Body of pancreas (tissue), 4 donors: ENCODE measurements around the gene MAP2K4. TPM values are rescaled to one million over a fixed set of nuclear protein-coding genes. Genes with fewer than 3 reads are reported as not detected.

ENCODE experiments used
- ATAC-seq: fragments of 150-250 bp; one replicate; pipeline ENCODE4 v1.9.1; 2016
- DNase-seq, 4 donors: peaks; one replicate each; pipeline ENCODE4 v3.0.0-alpha.2; 2019
- H3K27ac ChIP-seq, 4 donors: fragments of 200-600 bp; sonication (generic); 1 replicate in 3 of 4; 2 replicates in 1 of 4; pipeline versions ENCODE4 v1.5.1 to v1.6.1; 2016 to 2019; ENCODE audit warnings: mild to moderate bottlenecking in 1 of 4, mixed read lengths in 1 of 4, moderate library complexity in 1 of 4
- H3K27me3 ChIP-seq, 2 donors: fragments of 200-600 bp; sonication (generic); one replicate each; pipeline ENCODE4 v1.6.0; 2016; ENCODE audit warnings: mild to moderate bottlenecking in 1 of 2
- H3K36me3 ChIP-seq, 2 donors: fragments of 200-600 bp; sonication (generic); replicated peaks in 1 of 2; 2 replicates each; pipeline ENCODE4 v1.5.1; 2016; ENCODE audit warnings: low read depth in 2 of 2; ENCODE audit not compliant: insufficient read depth in 1 of 2
- H3K4me1 ChIP-seq: fragments of 200-600 bp; sonication (generic); one replicate; pipeline ENCODE4 v1.6.0; 2016
- H3K4me3 ChIP-seq, 2 donors: fragments of 200-600 bp; sonication (generic); 1 replicate in 1 of 2; 2 replicates in 1 of 2; pipeline ENCODE4 v1.5.1; 2016 to 2019
- H3K9me3 ChIP-seq, 3 donors: fragments of 200-600 bp; sonication (generic); 1 replicate in 2 of 3; 2 replicates in 1 of 3; pipeline ENCODE4 v1.5.1; 2016
- POLR2A ChIP-seq, 3 donors: fragments of 450-650 bp; IDR thresholded peaks; one replicate each; pipeline ENCODE4 v1.6.1; 2016; ENCODE audit warnings: antibody characterized with exemption in 3 of 3, mild to moderate bottlenecking in 2 of 3
- WGBS, 2 donors: methylation state at CpG; one replicate each; pipeline ENCODE4 v1.1.5; 2017; 5-methylcytosine and 5-hydroxymethylcytosine counted together
- intact Hi-C: fragments of 100-400 bp; cut with DNase I; formaldehyde crosslinking; loops from one replicate; pipeline ENCODE4 v1.15.1; 2023
- total RNA-seq, 2 donors: library from RNA; depleted of rRNA; stranded (reverse); fragments of >200 nt; gene quantifications; one replicate each; pipeline ENCODE4 v1.1.0, GENCODE V29; 2016
- TF ChIP-seq, protein P1 (sequence below), 7 experiments: fragments of 450-650 bp in 4 of 7; fragments of 200-600 bp in 3 of 7; sonication (generic) in 3 of 7; IDR thresholded peaks; one replicate each; pipeline ENCODE4 v1.5.1; 2016 to 2019; ENCODE audit warnings: antibody characterized with exemption in 7 of 7

MAP2K4 gene
- total RNA-seq, 2 donors from 2014 or later, result 12.5 to 15.2 TPM

DNA sequence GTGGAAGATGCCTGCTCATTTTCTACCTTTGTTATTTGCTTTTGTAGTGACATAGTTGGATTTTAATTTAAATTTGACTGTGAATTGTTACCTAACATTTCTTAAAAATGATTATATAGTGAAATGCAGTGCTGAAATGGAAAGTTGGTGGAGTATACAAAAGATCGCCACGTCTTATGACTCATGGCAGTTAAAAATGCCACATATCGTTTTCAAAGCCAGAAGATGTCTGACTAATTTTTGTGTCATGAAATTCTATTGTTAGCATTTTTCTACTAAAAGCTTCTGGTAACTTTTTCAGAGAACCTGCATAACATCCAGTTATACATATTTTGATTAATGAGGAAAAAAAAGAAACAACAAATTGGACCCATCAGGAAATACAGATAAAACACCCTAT lies 20.6 kb downstream of the MAP2K4 start:
- Histone ChIP-seq H3K27ac (no peak overlapping the region), H3K36me3 (no peaks in the 10 kb centered on the region), H3K4me3 (no peak overlapping the region), H3K27me3 (no peaks in the 10 kb centered on the region), H3K4me1 (peaks cover 21% of the 10 kb centered on the region), H3K9me3 (no peaks in the 10 kb centered on the region)
- ATAC-seq (no peak), DNase-seq (no peak)
- WGBS, 2 donors, result 77 to 81% methylated on average over 3 of the region's 3 CpGs
- intact Hi-C loops, result no loop called here
- no peak for TF ChIP-seq POLR2A (IDR thresholded peaks at IDR 0.05)
- TF ChIP-seq, protein P1, sequence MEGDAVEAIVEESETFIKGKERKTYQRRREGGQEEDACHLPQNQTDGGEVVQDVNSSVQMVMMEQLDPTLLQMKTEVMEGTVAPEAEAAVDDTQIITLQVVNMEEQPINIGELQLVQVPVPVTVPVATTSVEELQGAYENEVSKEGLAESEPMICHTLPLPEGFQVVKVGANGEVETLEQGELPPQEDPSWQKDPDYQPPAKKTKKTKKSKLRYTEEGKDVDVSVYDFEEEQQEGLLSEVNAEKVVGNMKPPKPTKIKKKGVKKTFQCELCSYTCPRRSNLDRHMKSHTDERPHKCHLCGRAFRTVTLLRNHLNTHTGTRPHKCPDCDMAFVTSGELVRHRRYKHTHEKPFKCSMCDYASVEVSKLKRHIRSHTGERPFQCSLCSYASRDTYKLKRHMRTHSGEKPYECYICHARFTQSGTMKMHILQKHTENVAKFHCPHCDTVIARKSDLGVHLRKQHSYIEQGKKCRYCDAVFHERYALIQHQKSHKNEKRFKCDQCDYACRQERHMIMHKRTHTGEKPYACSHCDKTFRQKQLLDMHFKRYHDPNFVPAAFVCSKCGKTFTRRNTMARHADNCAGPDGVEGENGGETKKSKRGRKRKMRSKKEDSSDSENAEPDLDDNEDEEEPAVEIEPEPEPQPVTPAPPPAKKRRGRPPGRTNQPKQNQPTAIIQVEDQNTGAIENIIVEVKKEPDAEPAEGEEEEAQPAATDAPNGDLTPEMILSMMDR (IDR thresholded peaks at IDR 0.05), result no peak

GRCh38 chr17:12043702-12044101 lies 23.0 kb downstream of the MAP2K4 start:
- Histone ChIP-seq H3K27me3 (no peaks in the 10 kb centered on the region), H3K9me3 (no peaks in the 10 kb centered on the region), H3K4me3 (no peak overlapping the region), H3K36me3 (no peaks in the 10 kb centered on the region), H3K4me1 (peaks cover 19% of the 10 kb centered on the region), H3K27ac (no peak overlapping the region)
- intact Hi-C loops, result no loop called here
- DNase-seq (no peak), ATAC-seq (no peak)
- TF ChIP-seq POLR2A (IDR thresholded peaks at IDR 0.05), result no peak
- 93 to 94% methylated on average over 6 of the region's 6 CpGs for WGBS, 2 donors

DNA sequence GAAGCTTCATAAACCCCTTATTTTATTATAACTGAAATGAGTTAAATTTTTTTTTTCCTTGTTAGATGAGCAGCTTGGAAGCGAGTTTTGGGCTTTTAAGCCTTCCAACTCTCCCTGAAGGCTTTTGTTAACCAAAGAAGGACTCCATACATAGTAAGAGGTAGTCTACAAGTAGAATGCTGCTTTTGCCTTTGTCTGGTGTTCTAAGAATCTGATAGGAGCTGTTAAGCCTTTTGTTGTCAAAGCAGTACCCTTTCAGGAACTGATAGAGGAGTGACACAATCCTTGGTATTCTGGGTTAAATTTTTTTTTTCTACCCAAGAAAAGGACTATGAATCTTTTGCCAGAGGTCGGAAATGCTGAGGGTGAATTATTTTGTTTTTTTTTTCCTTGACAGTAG lies 26.1 kb downstream of the MAP2K4 start:
- no peak overlapping the region for H3K27ac ChIP-seq
- TF ChIP-seq, protein P1 (IDR thresholded peaks at IDR 0.05), result no peak
- no peak for TF ChIP-seq POLR2A (IDR thresholded peaks at IDR 0.05)
- H3K36me3 ChIP-seq, result no peaks in the 10 kb centered on the region
- H3K9me3 ChIP-seq, result no peaks in the 10 kb centered on the region
- DNase-seq (no peak), ATAC-seq (no peak)
- peaks cover 31% of the 10 kb centered on the region for H3K4me1 ChIP-seq
- intact Hi-C loops, result no loop called here
- WGBS, 2 donors, result 69 to 85% methylated on average over 2 of the region's 2 CpGs
- no peaks in the 10 kb centered on the region for H3K27me3 ChIP-seq
- no peak overlapping the region for H3K4me3 ChIP-seq

DNA sequence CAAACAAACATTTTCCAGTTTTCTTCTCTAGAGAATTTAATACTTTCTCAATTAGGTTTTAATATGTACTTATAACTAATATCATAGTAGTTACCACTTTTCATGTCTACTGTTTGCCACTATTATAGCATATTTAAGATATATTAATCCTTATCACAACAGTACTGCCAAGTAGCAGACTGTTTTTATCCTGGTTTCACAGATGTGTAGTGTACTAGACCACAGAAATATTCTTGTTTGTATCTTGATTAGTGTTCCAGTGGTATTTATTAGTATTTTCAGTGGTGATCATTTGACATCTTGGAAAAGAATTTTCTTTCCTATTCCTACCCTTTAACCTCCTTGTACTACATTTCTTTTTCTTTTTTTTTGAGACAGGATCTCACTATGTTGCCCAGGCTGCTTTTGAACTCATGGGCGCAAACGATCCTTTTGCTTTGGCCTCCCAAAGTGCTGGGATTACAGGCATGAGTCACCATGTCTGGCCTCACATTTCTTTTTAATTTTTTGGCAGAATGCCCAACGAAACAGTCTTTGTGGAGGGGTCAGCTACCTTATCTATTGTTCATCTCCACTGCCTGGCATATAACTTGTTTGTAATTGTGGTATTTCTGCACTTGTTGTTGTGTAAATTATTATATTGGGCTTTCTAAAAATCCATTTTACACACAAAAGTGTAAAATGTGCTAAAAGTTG lies 27.2 kb downstream of the MAP2K4 start:
- TF ChIP-seq, protein P1 (IDR thresholded peaks at IDR 0.05), result no peak
- no peak for TF ChIP-seq POLR2A (IDR thresholded peaks at IDR 0.05)
- H3K9me3 ChIP-seq, result no peaks in the 10 kb centered on the region
- no peak for ATAC-seq
- DNase-seq, result no peak
- no peaks in the 10 kb centered on the region for H3K27me3 ChIP-seq
- 69 to 77% methylated on average over 3 of the region's 3 CpGs for WGBS, 2 donors
- peaks cover 35% of the 10 kb centered on the region for H3K4me1 ChIP-seq
- intact Hi-C loops, result no loop called here
- H3K4me3 ChIP-seq, result no peak overlapping the region
- H3K36me3 ChIP-seq, result no peaks in the 10 kb centered on the region
- no peak overlapping the region for H3K27ac ChIP-seq

GRCh38 chr17:12048843-12049473 lies 28.3 kb downstream of the MAP2K4 start:
- 74 to 84% methylated on average over 7 of the region's 7 CpGs for WGBS, 2 donors
- Histone ChIP-seq H3K27me3 (no peaks in the 10 kb centered on the region), H3K4me1 (peaks cover 42% of the 10 kb centered on the region), H3K9me3 (no peaks in the 10 kb centered on the region), H3K27ac (no peak overlapping the region), H3K4me3 (no peak overlapping the region), H3K36me3 (no peaks in the 10 kb centered on the region)
- TF ChIP-seq POLR2A (IDR thresholded peaks at IDR 0.05), result no peak
- TF ChIP-seq, protein P1 (IDR thresholded peaks at IDR 0.05), result no peak
- DNase-seq (no peak), ATAC-seq (no peak)
- intact Hi-C loops, result no loop called here
